Activated naive CD4-positive, alpha-beta T cell treated with anti-CD3 and anti-CD28 coated beads, Interleukin-2, amount 50 U/mL, for 72 hours (primary cell): ENCODE results near the gene PLAC9. TPM values are rescaled to one million over a fixed set of nuclear protein-coding genes. Genes with fewer than 3 reads are reported as not detected.
"Not testable (repeated sequence)": the region's sequence is repeated elsewhere in the genome, so short reads cannot be mapped to it uniquely, and the experiment has no call there.

Experiments
- ATAC-seq, 2 donors: fragments of 150-1000 bp; cut with Tn5 transposase; 2 replicates each; pipeline ENCODE4 v1.10.0; 2021; ENCODE audit warnings: mild to moderate bottlenecking in 2 of 2, moderate library complexity in 2 of 2
- DNase-seq, 2 donors: peaks; one replicate each; pipeline ENCODE4 v3.0.0; 2021 to 2022; ENCODE audit warnings: low spot score in 2 of 2
- H3K27ac Mint-ChIP-seq, 2 donors: one replicate each; pipeline ENCODE4 v1.8.0; 2022; ENCODE audit warnings: mild to moderate bottlenecking in 2 of 2, mixed read lengths in 2 of 2
- H3K36me3 Mint-ChIP-seq, 2 donors: one replicate each; pipeline ENCODE4 v1.8.0; 2022; ENCODE audit warnings: mixed read lengths in 2 of 2
- H3K9me3 Mint-ChIP-seq, 2 donors: one replicate each; pipeline ENCODE4 v1.8.0; 2022; ENCODE audit warnings: mixed read lengths in 2 of 2
- total RNA-seq, 2 donors: library from RNA; stranded (reverse); gene quantifications; one replicate each; pipeline ENCODE4 v1.2.3, GENCODE V29; 2022

The PLAC9 gene
- total RNA-seq = not detected

GRCh38 chr10:80132299-80133139 is at the start of gene PLAC9:
Gene PLAC9 (plus strand): TSS chr10:80132730. CDS start chr10:80132763, 33 bp downstream.
- Mint-ChIP-seq H3K9me3 (no peaks in the 10 kb centered on the region), H3K27ac (no peak within 1 kb of the TSS), H3K36me3 (no peaks in the 10 kb centered on the region)
- ATAC-seq (peak in 1 of 2 donors; percentile 18), DNase-seq (no peak)

- H3K27ac Mint-ChIP-seq = no peak overlapping the region
- no peaks in the 10 kb centered on the region for H3K9me3 Mint-ChIP-seq
- DNase-seq = no peak
- no peaks in the 10 kb centered on the region for H3K36me3 Mint-ChIP-seq
- ATAC-seq = no peak
These were observed 42.4 kb upstream of the PLAC9 start for GRCh38 chr10:80090121-80090520.

- ATAC-seq (no peak), DNase-seq (no peak)
- Mint-ChIP-seq H3K9me3 (no peaks in the 10 kb centered on the region), H3K27ac (no peak overlapping the region), H3K36me3 (no peaks in the 10 kb centered on the region)
These were observed 38.3 kb upstream of the PLAC9 start for GRCh38 chr10:80094231-80094630.

GRCh38 chr10:80098272-80098671 is 34.3 kb upstream of the PLAC9 start:
- H3K27ac Mint-ChIP-seq, H3K9me3 Mint-ChIP-seq, H3K36me3 Mint-ChIP-seq, ATAC-seq, DNase-seq: not testable (repeated sequence)

GRCh38 chr10:80099295-80099694 is 33.2 kb upstream of the PLAC9 start:
- not testable (repeated sequence) for H3K36me3 Mint-ChIP-seq, ATAC-seq, DNase-seq, H3K9me3 Mint-ChIP-seq, H3K27ac Mint-ChIP-seq

GRCh38 chr10:80100116-80100515 is 32.4 kb upstream of the PLAC9 start:
- Mint-ChIP-seq H3K9me3 (no peaks in the 10 kb centered on the region), H3K27ac (no peak overlapping the region), H3K36me3 (no peaks in the 10 kb centered on the region)
- ATAC-seq (no peak), DNase-seq (no peak)

GRCh38 chr10:80100861-80101695 is 31.5 kb upstream of the PLAC9 start:
- no peaks in the 10 kb centered on the region for H3K36me3 Mint-ChIP-seq
- H3K9me3 Mint-ChIP-seq = no peaks in the 10 kb centered on the region
- ATAC-seq (no peak), DNase-seq (no peak)
- H3K27ac Mint-ChIP-seq = no peak overlapping the region

GRCh38 chr10:80104066-80104926 is 28.2 kb upstream of the PLAC9 start:
- ATAC-seq (peak; percentile 16 to 70), DNase-seq (no peak)
- no peak overlapping the region for H3K27ac Mint-ChIP-seq
- H3K9me3 Mint-ChIP-seq = peaks cover 11% of the 10 kb centered on the region in 2 donors
- H3K36me3 Mint-ChIP-seq = peaks cover 12% of the 10 kb centered on the region in 2 donors

GRCh38 chr10:80108576-80109239 is 23.8 kb upstream of the PLAC9 start:
- peaks cover 12 to 16% of the 10 kb centered on the region in 2 donors for H3K36me3 Mint-ChIP-seq
- DNase-seq = no peak
- no peak for ATAC-seq

GRCh38 chr10:80110986-80111385 is 21.5 kb upstream of the PLAC9 start:
- Mint-ChIP-seq H3K9me3 (peaks cover 13% of the 10 kb centered on the region in 2 donors), H3K27ac (peak overlapping the region in 1 of 2 donors; percentile 41), H3K36me3 (peaks cover 12 to 16% of the 10 kb centered on the region in 2 donors)
- DNase-seq (no peak), ATAC-seq (no peak)

More at GRCh38 chr10:80108576-80109239, 23.8 kb upstream of the PLAC9 start:
- Mint-ChIP-seq H3K9me3 (peaks cover 13% of the 10 kb centered on the region in 2 donors), H3K27ac (no peak overlapping the region)

- DNase-seq (no peak), ATAC-seq (no peak)
- H3K27ac Mint-ChIP-seq = no peak overlapping the region
- H3K36me3 Mint-ChIP-seq = no peaks in the 10 kb centered on the region
- no peaks in the 10 kb centered on the region for H3K9me3 Mint-ChIP-seq
These were observed 13.9 kb upstream of the PLAC9 start for GRCh38 chr10:80118669-80119068.

- H3K36me3 Mint-ChIP-seq = no peaks in the 10 kb centered on the region
- ATAC-seq (no peak), DNase-seq (no peak)
- H3K9me3 Mint-ChIP-seq = no peaks in the 10 kb centered on the region
- H3K27ac Mint-ChIP-seq = no peak overlapping the region
These were observed 10.3 kb upstream of the PLAC9 start for GRCh38 chr10:80122110-80122710.

GRCh38 chr10:80122746-80123145 is 9.8 kb upstream of the PLAC9 start:
- H3K9me3 Mint-ChIP-seq = no peaks in the 10 kb centered on the region
- no peak for ATAC-seq
- no peaks in the 10 kb centered on the region for H3K36me3 Mint-ChIP-seq
- no peak overlapping the region for H3K27ac Mint-ChIP-seq
- DNase-seq = no peak

- no peak for DNase-seq
- no peaks in the 10 kb centered on the region for H3K36me3 Mint-ChIP-seq
- no peaks in the 10 kb centered on the region for H3K9me3 Mint-ChIP-seq
- no peak overlapping the region for H3K27ac Mint-ChIP-seq
- ATAC-seq = no peak
These were observed 5.7 kb upstream of the PLAC9 start for GRCh38 chr10:80126876-80127275.

GRCh38 chr10:80131499-80131901 is 1.0 kb upstream of the PLAC9 start:
- H3K27ac Mint-ChIP-seq = no peak overlapping the region
- no peaks in the 10 kb centered on the region for H3K36me3 Mint-ChIP-seq
- ATAC-seq (no peak), DNase-seq (no peak)
- H3K9me3 Mint-ChIP-seq = no peaks in the 10 kb centered on the region

- DNase-seq (no peak), ATAC-seq (no peak)
- Mint-ChIP-seq H3K36me3 (no peaks in the 10 kb centered on the region), H3K27ac (no peak overlapping the region), H3K9me3 (no peaks in the 10 kb centered on the region)
These were observed 676 bp downstream of the PLAC9 start for GRCh38 chr10:80133206-80133605.
